HG03457 (cell line): Measurements from ENCODE around the gene THEM4.
"Not testable (repeated sequence)": the region's sequence is repeated elsewhere in the genome, so short reads cannot be mapped to it uniquely, and the experiment has no call there.

Experiments used
- ATAC-seq: cut with Tn5 transposase; IDR thresholded peaks from one replicate; pipeline ENCODE4 v1.9.1; 2021; ENCODE audit warnings: moderate number of reproducible peaks; ENCODE audit not compliant: unreplicated experiment

The THEM4 gene

GRCh38 chr1:151860504-151861187, 48.7 kb downstream of the THEM4 start:
- ATAC-seq, result no peak

GRCh38 chr1:151859891-151860293, 49.4 kb downstream of the THEM4 start:
- no peak for ATAC-seq

GRCh38 chr1:151858886-151859665, 50.2 kb downstream of the THEM4 start:
- ATAC-seq, result no peak

GRCh38 chr1:151858030-151858746, 51.1 kb downstream of the THEM4 start:
- ATAC-seq, result no peak

- no peak for ATAC-seq
These were observed 53.4 kb downstream of the THEM4 start for GRCh38 chr1:151855933-151856332.

GRCh38 chr1:151855516-151855915, 53.8 kb downstream of the THEM4 start:
- ATAC-seq, result not testable (repeated sequence)

GRCh38 chr1:151854658-151855057, 54.7 kb downstream of the THEM4 start:
- no peak for ATAC-seq

- ATAC-seq, result no peak
These were observed 55.8 kb downstream of the THEM4 start, which contains the start of gene THEM5 for GRCh38 chr1:151853411-151853943. TSS of gene THEM5 (minus strand) at chr1:151853712. CDS start at chr1:151853565, 147 bp downstream.

- ATAC-seq, result no peak
These were observed 56.6 kb downstream of the THEM4 start for GRCh38 chr1:151852733-151853132.

- ATAC-seq, result no peak
These were observed 57.4 kb downstream of the THEM4 start for GRCh38 chr1:151851886-151852285.

GRCh38 chr1:151849871-151850270, 59.4 kb downstream of the THEM4 start:
- no peak for ATAC-seq

GRCh38 chr1:151849126-151849525, 60.2 kb downstream of the THEM4 start:
- ATAC-seq, result no peak

- ATAC-seq, result no peak
These were observed 61.3 kb downstream of the THEM4 start for GRCh38 chr1:151847867-151848596.

- no peak for ATAC-seq
These were observed 62.5 kb downstream of the THEM4 start for GRCh38 chr1:151846686-151847237.

- ATAC-seq, result no peak
These were observed 63.2 kb downstream of the THEM4 start for GRCh38 chr1:151846062-151846568.

- ATAC-seq, result no peak
These were observed 65.9 kb downstream of the THEM4 start for GRCh38 chr1:151843398-151843797.

GRCh38 chr1:151841141-151841540, 68.2 kb downstream of the THEM4 start:
- no peak for ATAC-seq

- no peak for ATAC-seq
These were observed 68.9 kb downstream of the THEM4 start for GRCh38 chr1:151840421-151840820.

- ATAC-seq, result no peak
These were observed 69.6 kb downstream of the THEM4 start, which contains the start of gene C2CD4D for GRCh38 chr1:151839457-151840403. TSS of gene C2CD4D (minus strand) at chr1:151839820. CDS start at chr1:151838989, 831 bp downstream.
